ENCODE results near the gene HDAC4.

GRCh38 chr2:239148495-239149200 is 252.2 kb downstream of the HDAC4 start:
- TF ChIP-seq CTCF (IDR thresholded peaks at IDR 0.05) (no peak), EP300 (IDR thresholded peaks at IDR 0.05) (no peak), POLR2AphosphoS5 (IDR thresholded peaks at IDR 0.05) (no peak), POLR2A (IDR thresholded peaks at IDR 0.05) (no peak)

Data from stomach (tissue), 4 donors.